Heart right ventricle (tissue), 16 donors: ENCODE results near the gene OPN3. TPM values are rescaled to one million over a fixed set of nuclear protein-coding genes. Genes with fewer than 3 reads are reported as not detected.
A peak's percentile ranks its signal among the peaks of the same experiment; 100 is the strongest.

Experiments
- ATAC-seq, 8 donors: fragments of 200-7000 bp; cut with Tn5 transposase; one replicate each; pipeline ENCODE4 v1.9.1; 2020; ENCODE audit warnings: mild to moderate bottlenecking in 8 of 8, moderate library complexity in 8 of 8, moderate number of reproducible peaks in 1 of 8
- DNase-seq, 2 donors: peaks; one replicate each; pipeline ENCODE4 v3.0.0-alpha.2; 2020
- H3K27ac ChIP-seq, 10 donors: fragments of 200-600 bp; sonication (generic) in 2 of 10; one replicate each; pipeline versions ENCODE4 v1.5.0 to v1.8.0; 2020 to 2022; ENCODE audit warnings: mild to moderate bottlenecking in 3 of 10
- H3K27me3 ChIP-seq, 7 donors: fragments of 200-600 bp; one replicate each; pipeline ENCODE4 v1.8.0; 2021 to 2022; ENCODE audit warnings: mild to moderate bottlenecking in 2 of 7
- H3K36me3 ChIP-seq, 9 donors: fragments of 200-600 bp; sonication (generic) in 1 of 9; one replicate each; pipeline versions ENCODE4 v1.5.0 to v1.8.0; 2020 to 2022; ENCODE audit warnings: mild to moderate bottlenecking in 2 of 9
- H3K4me1 ChIP-seq, 9 donors: fragments of 200-600 bp; sonication (generic) in 1 of 9; one replicate each; pipeline versions ENCODE4 v1.5.0 to v1.8.0; 2020 to 2022; ENCODE audit warnings: mild to moderate bottlenecking in 4 of 9
- H3K4me3 ChIP-seq, 10 donors: fragments of 200-600 bp; sonication (generic) in 2 of 10; one replicate each; pipeline versions ENCODE4 v1.5.0 to v1.8.0; 2020 to 2022; ENCODE audit warnings: mild to moderate bottlenecking in 7 of 10, moderate library complexity in 2 of 10
- H3K9me3 ChIP-seq, 11 donors: fragments of 200-600 bp in 10 of 11; sonication (generic) in 2 of 11; one replicate each; pipeline versions ENCODE4 v1.5.0 to v1.8.0; 2013 to 2022; ENCODE audit warnings: mild to moderate bottlenecking in 2 of 11, control low read depth in 1 of 11, moderate library complexity in 1 of 11
- CTCF ChIP-seq, 9 donors: fragments of 200-600 bp; sonication (generic) in 2 of 9; IDR thresholded peaks; one replicate each; pipeline versions ENCODE4 v1.5.0 to v1.8.0; 2021 to 2022; ENCODE audit warnings: antibody characterized with exemption in 9 of 9, mild to moderate bottlenecking in 5 of 9, moderate library complexity in 1 of 9
- WGBS, 2 donors: extraction: QIAGEN DNeasy Blood & Tissue Kit; methylation state at CpG; one replicate each; pipeline ENCODE4 v1.1.7; 2013; ENCODE audit warnings: inconsistent platforms in 1 of 2; 5-methylcytosine and 5-hydroxymethylcytosine counted together
- intact Hi-C, 10 donors: fragments of 100-400 bp; cut with DNase I; formaldehyde crosslinking; loops; one replicate each; pipeline versions ENCODE4 v1.11.1 to v1.14.2; 2022
- polyA plus RNA-seq, 2 donors: library from polyadenylated mRNA; stranded (reverse); fragments of 200-250 nt; gene quantifications; one replicate each; pipeline ENCODE4 v1.2.3, GENCODE V29; 2013
- total RNA-seq, 10 donors: library from RNA; stranded (reverse); fragmentation: NEBNext Ultra II Directional in 3 of 10; extraction: Animal tissue kit (Norgen Biotek cat#: 25700) in 3 of 10; gene quantifications; one replicate each; pipeline versions ENCODE4 v1.2.1 to v1.2.4, GENCODE V29; 2021 to 2023
- donor health status: Arrhythmogenic right ventricular cardiomyopathy.
- donor health status: ischemic (EF 13 %, LVEDD 7.1; RV severe dilation, severe dysfunction).
- donor health status: healthy with polysubstance abuse.
- donor health status: DM: no; HTN: yes; CAD: no.
- donor health status: DM: no; HTN: no; CAD: no.
- donor health status: ischemic (EF 25% LVEDD 6.9; RV normal size, moderate dysfunction).
- donor health status: ischemic (EF 25% LVEDD 5.7; RV mildly dilated, moderate dysfunction).
- donor health status: healthy.
- donor health status: DM: yes; HTN: yes; CAD: no.
- donor health status: Ischemic cardiomyopathy.
- donor health status: ischemic (EF 35%, LVEDD 5.7; RV mildly dilated, moderate dysfunction).
- donor health status: nonischemic (EF 11% LVEDD 7.7; RV severe dilation, severe dysfunction).
- donor health status: DM: yes; HTN: yes; CAD: no.
- donor health status: PGD.
- donor health status: ischemic (EF 29% LVEDD 5.4; RV normal size, mild dysfunction).
- donor health status: nonischemic (EF 23%, LVEDD 6.1; RV moderate dilation, normal function).

OPN3 gene
- total and polyA plus RNA-seq, 12 donors = 3.3 to 9.1 (median 5.2) TPM

- Histone ChIP-seq H3K27ac (peak overlapping the region in 1 of 10 donors; percentile 59), H3K27me3 (no peaks in the 10 kb centered on the region), H3K4me3 (no peak overlapping the region), H3K4me1 (peaks cover 0 to 19% (median 0%) of the 10 kb centered on the region in 9 donors), H3K9me3 (no peaks in the 10 kb centered on the region), H3K36me3 (no peaks in the 10 kb centered on the region)
- 6 to 8% methylated on average over 3 of the region's 3 CpGs for WGBS, 2 donors
- TF ChIP-seq CTCF (IDR thresholded peaks at IDR 0.05) = peak; percentile 54 to 77 (median 68)
- DNase-seq (no peak), ATAC-seq (peak in 7 of 8 donors; percentile 72 to 88 (median 83))
- intact Hi-C loops = loop anchor here (5.0 to 10.0 kb wide), 7 partner anchors 221 to 404 kb away; partner anchors contain the start of gene EXO1 (in 2 of the 10)
Measured at GRCh38 chr1:241611063-241611462, 29.1 kb downstream of the OPN3 start.

GRCh38 chr1:241610056-241610815 is 29.9 kb downstream of the OPN3 start:
- intact Hi-C loops = loop anchor here (5.0 to 10.0 kb wide), 7 partner anchors 222 to 405 kb away; partner anchors contain the start of gene EXO1 (in 2 of the 10)
- peak in 7 of 8 donors; percentile 43 to 86 (median 70) for ATAC-seq
- Histone ChIP-seq H3K27ac (no peak overlapping the region), H3K27me3 (no peaks in the 10 kb centered on the region), H3K36me3 (no peaks in the 10 kb centered on the region), H3K4me3 (no peak overlapping the region), H3K4me1 (peaks cover 0 to 25% (median 0%) of the 10 kb centered on the region in 9 donors), H3K9me3 (no peaks in the 10 kb centered on the region)
- no peak for TF ChIP-seq CTCF (IDR thresholded peaks at IDR 0.05)
- WGBS, 2 donors = 29 to 31% methylated on average over 8 of the region's 8 CpGs
- no peak for DNase-seq

- Histone ChIP-seq H3K4me3 (no peak overlapping the region), H3K36me3 (no peaks in the 10 kb centered on the region), H3K27me3 (no peaks in the 10 kb centered on the region), H3K4me1 (peaks cover 0 to 31% (median 0%) of the 10 kb centered on the region in 9 donors), H3K27ac (no peak overlapping the region), H3K9me3 (no peaks in the 10 kb centered on the region)
- WGBS, 2 donors = 23 to 30% methylated on average over 3 of the region's 3 CpGs
- DNase-seq (no peak), ATAC-seq (no peak)
- no peak for TF ChIP-seq CTCF (IDR thresholded peaks at IDR 0.05)
- intact Hi-C loops = loop anchor here in 2 of 10 donors (10.0 kb wide), 2 partner anchors 56 to 396 kb away; no protein-coding TSS in a partner anchor
Measured at GRCh38 chr1:241608379-241609033, 31.7 kb downstream of the OPN3 start.

DNA sequence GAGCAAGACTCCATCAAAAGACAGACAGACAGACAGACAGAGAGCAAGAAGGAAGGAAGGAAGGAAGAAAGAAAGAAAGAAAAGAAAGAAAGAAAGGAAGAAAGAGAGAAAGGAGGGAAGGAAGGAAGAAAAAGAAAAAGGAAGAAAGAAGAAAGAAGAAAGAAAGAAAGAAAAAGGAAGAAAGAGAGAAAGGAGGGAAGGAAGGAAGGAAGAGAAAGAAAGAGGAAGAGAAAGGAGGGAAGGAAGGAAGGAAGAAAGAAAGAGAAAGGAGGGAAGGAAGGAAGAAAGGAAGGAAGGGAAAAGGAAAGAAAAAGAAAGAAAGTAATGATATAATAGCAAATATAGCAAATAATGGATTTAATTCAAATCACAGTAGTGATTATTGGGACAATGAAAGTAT is 32.7 kb downstream of the OPN3 start:
- DNase-seq (no peak), ATAC-seq (no peak)
- Histone ChIP-seq H3K27me3 (no peaks in the 10 kb centered on the region), H3K4me3 (no peak overlapping the region), H3K4me1 (peaks cover 0 to 33% (median 0%) of the 10 kb centered on the region in 9 donors), H3K9me3 (no peaks in the 10 kb centered on the region), H3K27ac (no peak overlapping the region), H3K36me3 (no peaks in the 10 kb centered on the region)
- intact Hi-C loops = loop anchor here in 2 of 10 donors (10.0 kb wide), 2 partner anchors 57 to 397 kb away; no protein-coding TSS in a partner anchor
- TF ChIP-seq CTCF (IDR thresholded peaks at IDR 0.05) = no peak
